ENCODE measurements around the gene DNM1. TPM values are rescaled to one million over a fixed set of nuclear protein-coding genes. Genes with fewer than 3 reads are reported as not detected.
"Not testable (repeated sequence)": the region's sequence is repeated elsewhere in the genome, so short reads cannot be mapped to it uniquely, and the experiment has no call there.

The DNM1 gene
- total and polyA plus RNA-seq, 2 donors, result 15.2 to 68.3 TPM

DNA sequence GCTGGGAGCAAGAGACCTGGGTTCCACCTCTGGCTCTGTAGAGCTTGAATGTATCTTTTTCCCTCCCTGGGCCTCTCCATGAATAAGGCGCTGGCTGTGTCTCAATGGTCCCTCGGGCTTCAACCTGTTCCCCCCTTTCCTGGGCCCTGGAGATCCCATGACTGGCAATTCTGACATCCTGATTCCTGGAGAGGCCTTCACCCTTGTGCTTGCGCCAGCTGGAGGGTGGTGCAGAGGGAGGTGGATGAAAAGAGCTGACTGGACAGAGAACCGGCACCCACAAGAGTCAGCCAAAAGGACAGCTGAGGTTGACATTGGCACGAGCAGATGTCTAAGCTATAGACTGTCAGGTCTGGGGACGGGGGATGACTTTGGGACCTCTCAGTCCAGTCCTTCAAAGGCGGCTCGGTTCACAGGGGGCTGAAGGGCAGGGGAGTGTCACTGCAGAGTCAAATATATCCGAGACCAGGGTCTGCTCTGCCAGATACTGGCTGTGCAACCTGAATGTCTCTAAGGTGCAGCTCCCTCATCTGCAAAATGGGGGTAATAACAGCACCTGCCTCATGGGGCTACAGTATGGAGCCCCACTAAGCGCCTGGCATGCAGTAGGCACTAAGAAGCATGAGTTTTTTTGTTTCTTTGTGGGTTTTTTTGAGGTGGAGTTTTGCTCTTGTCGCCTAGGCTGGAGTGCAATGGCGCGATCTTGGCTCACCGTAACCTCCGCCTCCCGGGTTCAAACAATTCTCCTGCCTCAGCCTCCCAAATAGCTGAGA lies 13.8 kb downstream of the DNM1 start:
- H3K36me3 ChIP-seq (ENCODE audit: insufficient read depth), result no peaks in the 10 kb centered on the region
- no peak overlapping the region for H3K4me3 ChIP-seq (ENCODE audit: low read depth, low read length)
- WGBS, result 81% methylated on average over 16 of the region's 16 CpGs
- H3K27ac ChIP-seq (ENCODE audit: low read depth), result no peak overlapping the region
- no peak for DNase-seq (ENCODE audit: extremely low spot score)
- H3K4me1 ChIP-seq (ENCODE audit: insufficient read depth), result no peaks in the 10 kb centered on the region

DNA sequence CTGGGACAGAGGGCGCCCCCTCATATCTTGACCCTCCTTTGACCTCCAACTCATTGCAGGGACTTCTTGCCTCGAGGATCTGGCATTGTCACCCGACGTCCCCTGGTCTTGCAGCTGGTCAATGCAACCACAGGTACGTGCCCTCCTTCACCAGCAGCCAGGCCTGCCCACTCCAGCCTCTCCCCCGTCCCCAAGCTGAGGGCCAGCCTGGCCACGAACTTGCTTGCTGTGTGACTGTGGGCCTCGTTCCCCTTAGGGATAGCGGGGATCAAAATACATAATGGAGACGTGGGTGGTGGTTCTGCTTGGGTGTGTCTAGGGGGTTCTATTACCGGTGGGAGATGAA lies 15.0 kb downstream of the DNM1 start:
- Histone ChIP-seq H3K4me1 (ENCODE audit: insufficient read depth) (no peaks in the 10 kb centered on the region), H3K27ac (ENCODE audit: low read depth) (no peak overlapping the region), H3K4me3 (ENCODE audit: low read depth, low read length) (no peak overlapping the region), H3K36me3 (ENCODE audit: insufficient read depth) (no peaks in the 10 kb centered on the region)
- WGBS, result 70% methylated on average over 11 of the region's 11 CpGs
- DNase-seq (ENCODE audit: extremely low spot score), result no peak

- DNase-seq (ENCODE audit: extremely low spot score), result peak; percentile 88
- no peak overlapping the region for H3K27ac ChIP-seq (ENCODE audit: low read depth)
- no peak overlapping the region for H3K4me3 ChIP-seq (ENCODE audit: low read depth, low read length)
- no peaks in the 10 kb centered on the region for H3K4me1 ChIP-seq (ENCODE audit: insufficient read depth)
- H3K36me3 ChIP-seq (ENCODE audit: insufficient read depth), result no peaks in the 10 kb centered on the region
- WGBS, result 27% methylated on average over 47 of the region's 47 CpGs
These were observed 15.6 kb downstream of the DNM1 start for GRCh38 chr9:128218518-128219389.

- Histone ChIP-seq H3K27ac (ENCODE audit: low read depth) (no peak overlapping the region), H3K4me3 (ENCODE audit: low read depth, low read length) (no peak overlapping the region), H3K36me3 (ENCODE audit: insufficient read depth) (no peaks in the 10 kb centered on the region), H3K4me1 (ENCODE audit: insufficient read depth) (no peaks in the 10 kb centered on the region)
- DNase-seq (ENCODE audit: extremely low spot score), result no peak
- 94% methylated on average over 9 of the region's 9 CpGs for WGBS
These were observed 16.7 kb downstream of the DNM1 start for GRCh38 chr9:128219831-128220230.

DNA sequence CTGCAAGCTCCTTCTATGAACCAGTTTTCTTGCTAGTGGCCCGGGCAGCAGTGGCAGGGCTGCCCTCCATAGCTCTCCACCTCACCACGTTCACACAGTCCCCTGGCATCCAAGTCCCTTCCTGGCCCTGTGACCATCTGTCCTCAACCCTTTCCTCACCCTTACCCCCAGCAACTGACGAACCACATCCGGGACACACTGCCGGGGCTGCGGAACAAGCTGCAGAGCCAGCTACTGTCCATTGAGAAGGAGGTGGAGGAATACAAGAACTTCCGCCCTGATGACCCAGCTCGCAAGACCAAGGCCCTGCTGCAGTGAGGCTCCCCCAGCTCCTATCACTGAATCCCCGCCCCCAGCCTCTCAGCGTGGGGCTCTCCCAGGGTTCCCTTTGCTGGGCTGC lies 18.8 kb downstream of the DNM1 start:
- H3K27ac ChIP-seq (ENCODE audit: low read depth), result no peak overlapping the region
- no peaks in the 10 kb centered on the region for H3K4me1 ChIP-seq (ENCODE audit: insufficient read depth)
- DNase-seq (ENCODE audit: extremely low spot score), result no peak
- no peaks in the 10 kb centered on the region for H3K36me3 ChIP-seq (ENCODE audit: insufficient read depth)
- 89% methylated on average over 10 of the region's 10 CpGs for WGBS
- H3K4me3 ChIP-seq (ENCODE audit: low read depth, low read length), result no peak overlapping the region

DNA sequence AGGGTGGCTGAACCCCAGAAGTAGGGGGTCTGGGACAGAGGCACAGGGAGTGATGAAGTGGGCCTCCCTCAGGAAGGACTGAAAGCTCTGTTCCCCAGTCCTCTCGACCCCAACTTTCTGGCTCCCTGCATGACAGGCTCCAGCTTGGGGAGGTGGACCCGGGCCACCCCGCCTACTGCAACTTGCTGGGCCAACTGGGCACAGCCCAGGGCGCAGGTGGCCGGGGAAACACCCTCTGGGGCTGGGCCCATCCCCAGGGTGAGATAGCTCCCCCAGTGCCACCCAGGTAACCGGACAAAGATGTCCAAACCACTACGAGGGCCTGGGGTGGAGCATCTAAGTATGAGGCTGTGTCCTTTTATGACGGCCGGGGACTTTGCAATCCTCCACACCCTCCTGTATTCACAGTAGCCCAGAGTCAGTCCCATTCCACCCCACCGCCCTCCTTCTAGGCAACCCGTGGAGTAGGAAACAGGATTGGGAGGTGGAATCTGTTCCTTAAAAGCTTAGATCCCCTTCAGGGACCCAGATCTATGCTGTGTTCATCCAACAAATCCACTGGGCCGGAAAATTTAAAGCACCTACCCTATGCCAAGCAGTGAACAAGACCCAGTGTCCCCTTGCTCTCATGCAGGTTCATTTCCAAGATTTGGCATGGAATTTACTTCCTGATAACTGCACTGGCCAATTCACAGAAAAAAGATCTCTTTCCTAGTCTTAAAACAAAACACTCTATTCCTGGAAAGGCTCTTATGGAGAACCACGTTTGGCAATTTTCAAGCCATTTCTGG lies 19.9 kb downstream of the DNM1 start:
- no peak for DNase-seq (ENCODE audit: extremely low spot score)
- Histone ChIP-seq H3K36me3 (ENCODE audit: insufficient read depth) (no peaks in the 10 kb centered on the region), H3K4me1 (ENCODE audit: insufficient read depth) (no peaks in the 10 kb centered on the region), H3K27ac (ENCODE audit: low read depth) (no peak overlapping the region), H3K4me3 (ENCODE audit: low read depth, low read length) (no peak overlapping the region)
- 89% methylated on average over 13 of the region's 13 CpGs for WGBS

GRCh38 chr9:128224877-128225276 lies 21.7 kb downstream of the DNM1 start:
- Histone ChIP-seq H3K27ac (ENCODE audit: low read depth) (no peak overlapping the region), H3K4me1 (ENCODE audit: insufficient read depth) (no peaks in the 10 kb centered on the region), H3K4me3 (ENCODE audit: low read depth, low read length) (no peak overlapping the region), H3K36me3 (ENCODE audit: insufficient read depth) (no peaks in the 10 kb centered on the region)
- 91% methylated on average over 7 of the region's 7 CpGs for WGBS
- DNase-seq (ENCODE audit: extremely low spot score), result no peak

- Histone ChIP-seq H3K36me3 (ENCODE audit: insufficient read depth) (no peaks in the 10 kb centered on the region), H3K27ac (ENCODE audit: low read depth) (no peak overlapping the region), H3K4me1 (ENCODE audit: insufficient read depth) (no peaks in the 10 kb centered on the region), H3K4me3 (ENCODE audit: low read depth, low read length) (no peak overlapping the region)
- no peak for DNase-seq (ENCODE audit: extremely low spot score)
- 84% methylated on average over 19 of the region's 19 CpGs for WGBS
These were observed 22.7 kb downstream of the DNM1 start for GRCh38 chr9:128225770-128226411.

DNA sequence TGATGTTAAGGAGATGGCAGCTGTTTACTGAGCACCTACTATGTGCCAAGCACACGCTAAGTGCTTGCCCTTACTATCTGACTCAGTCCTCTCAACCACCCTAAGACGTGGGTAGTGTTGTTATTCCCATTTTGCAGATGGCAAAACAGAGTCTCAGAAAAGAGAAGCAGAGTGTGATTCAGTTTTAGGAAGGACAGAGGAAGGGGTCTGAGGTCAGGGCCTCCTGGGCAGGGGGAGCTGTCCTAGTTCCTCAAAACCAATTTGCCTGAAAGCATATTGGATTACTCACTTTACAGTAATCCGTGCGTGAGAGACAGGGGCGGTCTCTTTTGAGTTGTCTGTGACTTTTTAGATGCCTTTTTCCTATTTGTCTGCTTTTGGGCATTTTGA lies 23.2 kb downstream of the DNM1 start:
- DNase-seq (ENCODE audit: extremely low spot score), result no peak
- Histone ChIP-seq H3K27ac (ENCODE audit: low read depth) (no peak overlapping the region), H3K36me3 (ENCODE audit: insufficient read depth) (no peaks in the 10 kb centered on the region), H3K4me1 (ENCODE audit: insufficient read depth) (no peaks in the 10 kb centered on the region), H3K4me3 (ENCODE audit: low read depth, low read length) (no peak overlapping the region)
- WGBS, result 87% methylated on average over 5 of the region's 5 CpGs

DNA sequence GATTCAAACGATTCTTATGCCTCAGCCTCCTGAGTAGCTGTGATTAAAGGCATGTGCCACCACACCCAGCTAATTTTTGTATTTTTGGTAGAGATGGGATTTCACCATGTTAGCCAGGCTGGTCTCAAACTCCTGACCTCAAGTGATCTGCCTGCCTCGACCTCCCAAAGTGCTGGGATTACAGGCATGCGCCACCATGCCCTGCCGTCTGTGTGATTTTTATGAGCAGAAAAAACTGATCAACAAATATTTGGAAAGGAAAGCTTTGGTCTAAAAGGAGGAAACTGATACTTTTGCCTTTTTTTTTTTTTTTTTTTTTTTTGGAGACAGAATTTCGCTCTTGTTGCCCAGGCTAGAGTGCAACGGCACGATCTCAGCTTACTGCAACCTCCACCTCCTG lies 27.7 kb downstream of the DNM1 start:
- not testable (repeated sequence) for DNase-seq (ENCODE audit: extremely low spot score); H3K4me1 ChIP-seq (ENCODE audit: insufficient read depth); H3K4me3 ChIP-seq (ENCODE audit: low read depth, low read length); H3K27ac ChIP-seq (ENCODE audit: low read depth); H3K36me3 ChIP-seq (ENCODE audit: insufficient read depth)
- 79% methylated on average over 7 of the region's 7 CpGs for WGBS

DNA sequence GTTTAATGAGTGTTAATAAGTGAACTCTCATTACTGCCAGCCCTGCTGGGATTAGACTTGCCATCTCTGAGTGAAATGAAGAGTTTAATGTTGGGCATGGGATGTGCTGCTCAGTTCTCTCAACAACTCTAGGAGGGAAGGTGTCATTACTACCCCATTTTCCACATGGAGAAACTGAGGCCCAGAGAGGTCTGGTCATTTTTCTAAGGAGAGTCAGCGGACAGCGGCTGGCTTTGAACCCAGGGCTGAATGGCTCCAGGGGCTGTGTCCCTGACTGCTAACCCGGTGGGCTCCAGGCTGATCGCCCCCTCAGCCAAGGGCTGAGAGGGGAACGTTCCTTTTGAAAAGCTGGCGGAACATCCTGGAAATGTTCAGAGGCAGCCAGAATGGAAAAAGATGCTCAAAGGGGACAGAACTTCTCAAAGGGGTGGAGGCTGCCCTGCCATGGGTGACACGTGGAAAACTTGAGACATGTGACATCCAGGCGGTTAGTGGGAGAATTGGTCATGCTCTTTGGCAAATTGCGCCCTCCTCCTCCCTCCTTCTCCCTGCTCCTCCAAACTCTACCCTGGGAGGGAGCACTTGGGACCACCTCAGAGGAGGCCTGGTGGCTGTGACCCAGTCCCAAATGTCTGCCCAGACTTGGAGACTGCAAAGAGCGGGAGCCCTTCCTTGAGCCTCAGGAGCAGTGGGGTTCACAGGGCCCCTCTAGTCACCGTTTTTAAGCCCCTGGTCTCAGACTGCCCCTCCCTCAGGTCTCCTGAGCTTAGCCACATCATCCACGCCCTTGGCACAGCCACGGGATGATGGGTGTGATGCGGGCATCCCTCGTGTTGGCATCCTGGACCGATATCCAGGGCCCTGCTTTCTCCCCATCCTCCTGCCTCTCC lies 28.7 kb downstream of the DNM1 start:
- Histone ChIP-seq H3K36me3 (ENCODE audit: insufficient read depth) (no peaks in the 10 kb centered on the region), H3K27ac (ENCODE audit: low read depth) (no peak overlapping the region), H3K4me1 (ENCODE audit: insufficient read depth) (no peaks in the 10 kb centered on the region), H3K4me3 (ENCODE audit: low read depth, low read length) (no peak overlapping the region)
- WGBS, result 66% methylated on average over 16 of the region's 16 CpGs
- DNase-seq (ENCODE audit: extremely low spot score), result no peak

- Histone ChIP-seq H3K27ac (ENCODE audit: low read depth) (no peak overlapping the region), H3K36me3 (ENCODE audit: insufficient read depth) (no peaks in the 10 kb centered on the region), H3K4me1 (ENCODE audit: insufficient read depth) (no peaks in the 10 kb centered on the region), H3K4me3 (ENCODE audit: low read depth, low read length) (no peak overlapping the region)
- DNase-seq (ENCODE audit: extremely low spot score), result no peak
- WGBS, result 77% methylated on average over 22 of the region's 22 CpGs
These were observed 29.6 kb downstream of the DNM1 start for GRCh38 chr9:128232528-128233428.

Measured in urinary bladder (tissue), 4 donors.